Fibroblast of skin of left quadriceps (primary cell): ENCODE measurements around the gene WDPCP.
"Not testable (repeated sequence)": the region's sequence is repeated elsewhere in the genome, so short reads cannot be mapped to it uniquely, and the experiment has no call there.

Experiments used
- DNase-seq, 2 experiments: peaks; one replicate each; pipeline ENCODE4 v3.0.0-alpha.2; 2013; ENCODE audit warnings: low read depth in 2 of 2

WDPCP gene

GRCh38 chr2:63591566-63592175 is 3.4 kb upstream of the WDPCP start:
- no peak for DNase-seq

- no peak for DNase-seq
Measured at GRCh38 chr2:63590626-63591408, 2.5 kb upstream of the WDPCP start.

DNA sequence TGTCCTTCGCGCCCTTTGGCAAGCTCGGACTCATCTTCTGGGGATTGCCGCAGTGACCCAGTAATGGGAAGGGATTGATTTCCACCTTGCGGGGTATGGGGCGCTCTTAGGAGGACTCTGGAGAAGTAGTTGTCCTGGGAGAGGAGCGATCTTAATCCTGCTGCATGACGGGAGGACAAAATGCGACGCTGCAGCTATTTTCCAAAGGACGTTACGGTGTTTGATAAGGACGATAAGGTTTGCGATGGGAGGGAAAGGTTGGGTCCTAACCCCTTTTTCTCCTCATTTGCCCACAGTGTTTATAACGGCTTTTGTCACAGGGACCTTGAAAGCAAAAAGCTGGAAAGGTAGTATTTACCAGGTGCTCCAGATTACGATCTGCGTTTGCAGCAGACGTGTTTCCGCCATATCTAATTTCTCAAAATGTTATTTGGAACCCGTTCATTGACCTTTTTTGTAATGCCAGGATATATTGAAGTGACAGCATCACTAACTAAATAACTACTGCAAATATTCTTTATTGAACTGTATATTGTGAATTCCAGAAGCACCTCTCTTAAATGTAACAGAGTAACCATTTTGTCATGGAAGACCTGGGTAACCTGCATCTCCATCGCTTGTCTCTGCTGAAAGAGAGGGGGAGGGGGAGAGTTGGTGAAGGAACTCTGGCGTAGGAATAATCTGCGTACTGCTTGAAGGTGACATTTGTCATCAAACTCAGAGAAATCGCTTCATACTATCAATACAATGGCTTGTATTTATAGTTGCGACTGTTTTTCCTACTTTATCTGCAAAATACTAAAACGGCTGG is 1.1 kb upstream of the WDPCP start:
- no peak for DNase-seq

- DNase-seq = no peak
Measured at GRCh38 chr2:63587814-63588384, 378 bp downstream of the WDPCP start.

GRCh38 chr2:63582873-63583272 is 5.4 kb downstream of the WDPCP start:
- DNase-seq = no peak

GRCh38 chr2:63581298-63581961 is 6.8 kb downstream of the WDPCP start:
- DNase-seq = no peak

- DNase-seq = no peak
Measured at GRCh38 chr2:63580651-63581297, 7.5 kb downstream of the WDPCP start.

DNA sequence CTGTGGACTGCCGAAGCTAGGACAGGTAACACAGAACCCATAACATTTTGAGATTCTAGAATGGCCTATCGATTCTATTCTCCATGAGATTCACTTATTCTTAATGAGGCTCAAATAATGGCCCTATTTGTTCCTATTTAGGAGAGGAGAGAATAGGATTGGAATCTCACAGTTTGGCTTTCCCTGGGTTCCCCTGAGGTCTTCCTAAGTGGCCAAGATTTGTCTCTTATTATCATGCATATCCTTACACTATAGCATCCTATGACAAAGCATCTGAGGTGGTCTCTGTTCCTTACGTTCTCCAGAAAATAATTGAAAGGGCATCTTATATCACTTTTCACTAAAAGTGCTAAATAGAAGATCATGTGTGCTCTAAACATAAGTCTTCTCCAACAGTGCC is 9.5 kb downstream of the WDPCP start:
- DNase-seq = no peak

DNA sequence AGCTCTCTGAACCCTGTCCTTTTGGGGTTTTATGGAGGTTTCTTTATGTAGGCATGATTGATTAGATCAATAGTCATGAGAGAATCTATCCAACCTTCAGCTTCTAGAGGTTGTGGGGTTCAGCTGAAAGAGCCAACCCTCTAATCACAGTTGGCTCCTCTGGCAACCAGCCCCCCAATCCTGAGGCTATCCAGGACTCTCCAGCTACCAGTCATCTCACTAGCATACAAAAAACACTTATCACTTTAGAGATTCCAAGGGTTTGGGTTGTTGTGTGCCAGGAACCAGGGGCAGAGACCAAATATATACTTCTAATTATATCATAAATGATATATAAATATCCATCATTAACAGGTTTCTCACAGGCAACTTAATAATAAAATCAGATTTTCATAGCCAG is 11.7 kb downstream of the WDPCP start:
- no peak for DNase-seq

DNA sequence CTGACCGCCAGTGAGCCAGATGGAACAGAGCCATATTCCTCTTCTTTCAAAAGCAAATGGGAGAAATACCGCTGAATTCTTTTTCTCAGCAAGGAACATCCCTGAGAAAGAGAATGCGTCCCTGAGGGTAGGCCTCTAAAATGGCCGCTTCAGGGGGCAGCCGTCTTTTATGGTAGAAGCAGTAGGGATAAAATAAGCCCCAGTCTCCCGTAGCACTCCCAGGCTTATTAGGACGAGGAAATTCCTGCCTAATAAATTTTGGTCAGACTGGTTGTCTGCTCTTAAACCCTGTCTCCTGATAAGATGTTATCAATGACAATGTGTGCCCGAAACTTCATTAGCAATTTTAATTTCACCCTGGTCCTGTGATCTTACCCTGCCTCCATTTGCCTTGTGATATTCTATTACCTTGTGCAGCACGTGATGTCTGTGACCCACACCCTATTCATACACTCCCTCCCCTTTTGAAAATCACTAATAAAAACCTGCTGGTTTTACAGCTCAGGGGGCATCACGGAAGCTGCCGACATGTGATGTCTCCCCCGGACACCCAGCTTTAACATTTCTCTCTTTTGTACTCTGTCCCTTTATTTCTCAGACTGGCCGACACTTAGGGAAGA is 14.4 kb downstream of the WDPCP start:
- DNase-seq = not testable (repeated sequence)

DNA sequence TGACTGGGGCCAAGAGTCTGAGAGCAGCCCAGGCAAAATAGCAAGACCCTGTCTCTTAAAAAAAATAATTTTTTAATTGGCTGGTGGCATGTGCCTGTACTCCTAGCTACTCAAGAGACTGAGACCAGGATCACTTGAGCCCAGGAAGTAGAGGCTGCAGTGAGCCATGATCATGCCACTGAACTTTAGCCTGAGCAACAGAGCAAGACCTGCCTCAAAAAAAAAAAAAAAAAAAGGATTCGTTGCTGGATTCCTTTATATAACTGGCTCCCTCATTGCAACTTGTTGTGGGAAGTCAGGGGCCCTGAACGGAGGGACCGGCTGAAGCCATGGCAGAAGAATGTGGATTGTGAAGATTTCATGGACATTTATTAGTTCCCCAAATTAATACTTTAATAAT is 15.3 kb downstream of the WDPCP start:
- not testable (repeated sequence) for DNase-seq

DNA sequence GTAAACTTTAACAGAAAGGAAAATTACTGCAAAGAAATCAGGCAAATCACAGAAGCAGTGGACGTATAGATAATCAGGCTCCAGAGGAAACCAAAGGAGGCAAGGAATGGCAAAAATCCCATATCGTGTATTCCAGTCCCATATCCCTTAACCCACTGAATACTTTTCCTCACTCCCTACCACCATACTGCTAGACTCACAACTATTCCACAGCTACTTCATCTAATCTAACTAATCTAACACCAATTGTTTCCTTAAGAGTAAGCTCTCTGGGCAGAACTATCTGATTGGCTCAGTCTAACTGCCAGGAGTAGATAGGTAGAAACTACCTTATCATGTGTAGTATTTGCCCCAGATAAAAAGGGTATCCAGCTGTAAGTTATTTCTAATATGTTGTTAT is 16.3 kb downstream of the WDPCP start:
- no peak for DNase-seq

GRCh38 chr2:63571291-63571690 is 17.0 kb downstream of the WDPCP start:
- no peak for DNase-seq

DNA sequence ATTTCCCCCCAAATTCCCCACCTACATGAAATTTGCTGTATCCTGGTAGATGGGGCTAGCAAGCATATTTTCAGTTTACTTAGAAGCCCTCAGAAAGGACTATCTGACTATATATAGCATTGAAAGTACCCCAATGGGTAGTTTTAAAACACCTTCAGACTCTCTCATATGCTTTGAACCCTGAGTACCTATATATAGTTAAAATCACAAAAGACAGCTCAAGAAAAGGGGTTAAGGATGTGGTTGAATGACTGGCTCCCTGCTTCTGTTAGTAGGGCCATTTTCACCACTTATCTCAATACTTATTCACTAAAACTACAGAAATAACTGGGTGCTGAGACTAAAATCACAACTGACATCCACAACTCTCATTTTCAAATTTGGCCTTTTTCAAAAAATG is 18.5 kb downstream of the WDPCP start:
- no peak for DNase-seq

DNA sequence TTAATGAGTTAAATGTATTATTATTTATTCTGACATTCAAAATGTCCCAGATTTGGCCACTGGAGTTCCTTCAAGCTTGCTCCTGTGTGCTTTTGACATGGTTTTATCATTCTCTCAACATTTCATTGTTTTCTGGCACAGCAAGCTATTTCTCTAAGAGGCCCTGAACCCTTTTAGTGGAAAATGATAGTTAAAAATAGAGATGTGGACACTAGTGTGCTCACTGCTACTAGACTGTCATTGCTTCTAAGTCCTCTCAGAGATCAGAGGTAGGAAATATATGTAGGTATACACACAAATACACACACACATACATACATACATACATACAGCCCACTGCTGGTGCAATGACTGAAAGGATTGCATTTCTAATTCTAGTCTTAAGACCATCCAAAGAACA is 25.5 kb downstream of the WDPCP start:
- no peak for DNase-seq

GRCh38 chr2:63558922-63559321 is 29.4 kb downstream of the WDPCP start:
- DNase-seq = not testable (repeated sequence)

DNA sequence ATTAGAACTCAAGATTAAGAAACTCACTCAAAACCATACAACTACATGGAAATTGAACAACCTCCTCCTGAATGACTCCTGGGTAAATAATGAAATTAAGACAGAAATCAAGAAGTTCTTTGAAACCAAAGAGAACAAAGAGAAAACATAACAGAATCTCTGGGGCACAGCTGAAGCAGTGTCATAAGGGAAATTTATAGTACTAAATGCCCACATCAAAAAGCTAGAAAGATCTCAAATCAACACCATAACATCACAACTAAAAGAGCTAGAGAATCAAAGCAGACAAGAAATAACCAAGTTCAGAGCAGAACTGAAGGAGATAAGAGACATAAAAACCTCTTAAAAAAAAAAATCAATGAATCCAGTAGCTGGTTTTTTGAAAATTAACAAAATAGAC is 30.5 kb downstream of the WDPCP start:
- not testable (repeated sequence) for DNase-seq

- no peak for DNase-seq
Measured at GRCh38 chr2:63555931-63556330, 32.3 kb downstream of the WDPCP start.

DNA sequence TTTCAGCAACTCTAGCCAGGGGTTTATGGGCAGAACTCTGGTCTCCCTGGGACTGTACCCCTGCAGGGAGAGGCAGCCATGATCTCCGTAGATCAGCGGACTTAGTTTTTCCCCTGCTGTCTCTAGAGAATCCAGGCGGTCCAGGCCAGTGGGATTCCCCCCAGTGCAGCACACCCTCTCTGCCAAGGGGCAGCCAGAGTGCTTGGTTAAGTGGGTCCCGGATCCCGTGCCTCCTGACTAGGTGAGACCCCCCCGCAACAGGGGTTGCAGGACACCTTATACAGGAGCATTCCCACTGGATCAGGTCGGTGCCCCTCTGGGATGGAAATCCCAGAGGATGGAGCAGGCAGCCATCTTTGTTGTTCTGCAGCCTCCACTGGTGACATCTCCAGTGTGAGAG is 33.0 kb downstream of the WDPCP start:
- DNase-seq = no peak

DNA sequence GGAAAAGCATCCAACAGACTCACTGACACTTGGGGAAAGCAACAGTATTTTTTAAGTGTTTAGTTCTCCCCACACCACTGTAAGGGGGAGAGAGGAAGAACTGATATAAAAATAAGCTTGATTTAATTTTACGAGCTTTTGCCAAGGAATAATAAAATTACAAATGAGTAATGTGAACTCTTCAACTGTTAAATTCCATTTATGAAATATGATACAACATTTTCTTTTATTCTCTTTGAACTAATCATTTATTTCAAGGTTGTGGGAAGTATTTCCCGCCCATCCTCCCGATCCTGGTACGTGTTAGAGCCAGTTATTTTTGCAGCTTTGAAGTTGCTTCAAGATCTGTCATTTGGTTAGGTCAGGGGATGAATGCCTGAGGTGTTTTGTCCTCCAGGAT is 35.2 kb downstream of the WDPCP start:
- peak; percentile 7 to 20 for DNase-seq

DNA sequence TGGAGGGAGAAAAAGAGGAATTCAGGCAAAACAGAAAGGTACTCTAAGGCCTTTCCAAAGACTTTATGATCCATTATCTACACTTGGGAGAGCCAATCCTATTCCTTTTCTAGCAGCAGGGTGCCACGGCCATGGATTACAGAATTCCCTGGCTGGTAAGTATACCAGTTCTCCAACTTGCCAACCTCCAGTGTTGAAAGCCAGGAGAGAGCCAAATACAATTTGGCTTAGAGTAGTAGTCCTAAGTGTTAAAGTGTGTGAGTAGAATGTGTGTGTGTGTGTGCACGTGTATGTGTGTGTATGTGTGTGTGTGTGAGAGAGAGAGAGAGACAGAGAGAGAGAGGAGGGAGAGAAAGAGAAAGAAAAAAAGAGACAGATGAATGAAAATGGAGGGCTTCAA is 43.3 kb downstream of the WDPCP start:
- DNase-seq = no peak
